Mucosa of descending colon (tissue), 3 donors: Measurements from ENCODE around the gene NFILZ. TPM values are rescaled to one million over a fixed set of nuclear protein-coding genes. Genes with fewer than 3 reads are reported as not detected.

ENCODE experiments used
- ATAC-seq: fragments of 200-7000 bp; cut with Tn5 transposase; one replicate; pipeline ENCODE4 v1.9.1; 2020; ENCODE audit warnings: mild to moderate bottlenecking, moderate library complexity
- DNase-seq, 3 donors: peaks; one replicate each; pipeline ENCODE4 v3.0.0-alpha.2; 2020
- H3K36me3 ChIP-seq: fragments of 200-600 bp; one replicate; pipeline ENCODE4 v1.8.0; 2021; ENCODE audit warnings: low read depth, mild to moderate bottlenecking
- H3K4me1 ChIP-seq: fragments of 200-600 bp; one replicate; pipeline ENCODE4 v1.8.0; 2021; ENCODE audit warnings: low read depth, mild to moderate bottlenecking
- H3K4me3 ChIP-seq: fragments of 200-600 bp; one replicate; pipeline ENCODE4 v1.8.0; 2021; ENCODE audit warnings: mild to moderate bottlenecking
- H3K9me3 ChIP-seq: fragments of 200-600 bp; one replicate; pipeline ENCODE4 v1.8.0; 2021; ENCODE audit warnings: mild to moderate bottlenecking
- CTCF ChIP-seq: fragments of 200-600 bp; IDR thresholded peaks from one replicate; pipeline ENCODE4 v1.8.0; 2022; ENCODE audit warnings: antibody characterized with exemption, mild to moderate bottlenecking
- intact Hi-C, 2 donors: fragments of 100-400 bp; cut with DNase I in 1 of 2; cut with micrococcal nuclease in 1 of 2; formaldehyde crosslinking; loops; one replicate each; pipeline versions ENCODE4 v1.11.0 to v1.11.1; 2022; cut with DNase I, micrococcal nuclease
- total RNA-seq, 3 donors: library from RNA; stranded (reverse); fragmentation: NEBNext Ultra II Directional in 2 of 3; extraction: Animal tissue kit (Norgen Biotek cat#: 25700) in 2 of 3; gene quantifications; one replicate each; pipeline versions ENCODE4 v1.2.1 to v1.2.4, GENCODE V29; 2021 to 2023
- donor health status: DM: no; HTN: no; CAD: no; lungs with moderate emphysema.
- donor health status: DM: no; HTN: no; CAD: no.
- donor health status: DM: no; HTN: yes; CAD: no.

Gene NFILZ
- total RNA-seq, 3 donors from 2014 or later, result not detected

GRCh38 chr19:8641221-8641907 lies 10.9 kb downstream of the NFILZ start:
- DNase-seq (no peak), ATAC-seq (no peak)
- no peak overlapping the region for H3K4me3 ChIP-seq
- H3K36me3 ChIP-seq, result no peaks in the 10 kb centered on the region
- intact Hi-C loops, result no loop called here
- TF ChIP-seq CTCF, result no peak
- no peaks in the 10 kb centered on the region for H3K9me3 ChIP-seq
- H3K4me1 ChIP-seq, result no peaks in the 10 kb centered on the region

GRCh38 chr19:8641908-8642547 lies 11.6 kb downstream of the NFILZ start:
- DNase-seq (peak in 1 of 3 donors; percentile 40), ATAC-seq (peak; percentile 48)
- Histone ChIP-seq H3K4me1 (no peaks in the 10 kb centered on the region), H3K9me3 (no peaks in the 10 kb centered on the region), H3K36me3 (no peaks in the 10 kb centered on the region), H3K4me3 (no peak overlapping the region)
- intact Hi-C loops, result no loop called here
- peak; percentile 15 for TF ChIP-seq CTCF

GRCh38 chr19:8642561-8642960 lies 12.1 kb downstream of the NFILZ start:
- intact Hi-C loops, result no loop called here
- no peaks in the 10 kb centered on the region for H3K9me3 ChIP-seq
- DNase-seq (no peak), ATAC-seq (no peak)
- TF ChIP-seq CTCF, result no peak
- H3K36me3 ChIP-seq, result no peaks in the 10 kb centered on the region
- H3K4me1 ChIP-seq, result no peaks in the 10 kb centered on the region
- no peak overlapping the region for H3K4me3 ChIP-seq

GRCh38 chr19:8643860-8644653 lies 13.6 kb downstream of the NFILZ start:
- Histone ChIP-seq H3K4me1 (no peaks in the 10 kb centered on the region), H3K9me3 (no peaks in the 10 kb centered on the region), H3K36me3 (no peaks in the 10 kb centered on the region), H3K4me3 (no peak overlapping the region)
- no peak for TF ChIP-seq CTCF
- ATAC-seq, result no peak
- DNase-seq, result no peak
- intact Hi-C loops, result no loop called here

DNA sequence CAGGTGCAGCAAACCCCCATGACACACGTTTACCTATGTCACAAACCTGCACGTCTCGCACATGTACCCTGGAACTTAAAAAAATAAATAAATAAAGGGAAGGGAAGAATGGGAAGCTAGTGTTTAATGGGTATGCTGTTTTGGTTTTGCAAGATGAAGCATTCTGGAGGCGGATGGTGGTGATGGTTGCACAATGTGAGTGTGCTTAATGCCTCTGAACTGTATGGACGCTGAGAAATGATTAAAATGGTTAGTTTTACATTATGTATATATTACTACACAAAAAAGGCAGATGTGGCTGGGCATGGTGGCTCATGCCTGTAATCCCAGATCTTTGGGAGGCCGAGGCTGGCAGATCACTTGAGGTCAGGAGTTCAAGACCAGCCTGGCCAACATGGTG lies 17.8 kb downstream of the NFILZ start:
- DNase-seq (no peak), ATAC-seq (no peak)
- intact Hi-C loops, result no loop called here
- Histone ChIP-seq H3K36me3 (no peaks in the 10 kb centered on the region), H3K4me3 (no peak overlapping the region), H3K9me3 (no peaks in the 10 kb centered on the region), H3K4me1 (no peaks in the 10 kb centered on the region)
- TF ChIP-seq CTCF, result no peak
